ENCODE results near the gene GRAP. TPM values are rescaled to one million over a fixed set of nuclear protein-coding genes. Genes with fewer than 3 reads are reported as not detected.

Gene GRAP
- total and polyA plus RNA-seq, 2 donors: 4.2 to 4.5 TPM

Small RNA genes lying within 50 kb of the gene (small RNA-seq; reads per million reads assigned to genes)
- not detected for gene AC090286.3

Other genes starting within 250 kb of the GRAP start
- 47.2 TPM for gene PRPSAP2, start 188.8 kb downstream of the GRAP start, total RNA-seq
- gene PRPSAP2, start 188.8 kb downstream of the GRAP start, polyA plus RNA-seq: 19.2 TPM
- gene SLC5A10, start 94.8 kb downstream of the GRAP start, total RNA-seq: not detected
- 0.05 TPM for gene SLC5A10, start 94.8 kb downstream of the GRAP start, polyA plus RNA-seq
- 1.0 TPM for gene FAM83G, start 42.2 kb downstream of the GRAP start, total RNA-seq
- gene FAM83G, start 42.2 kb downstream of the GRAP start, polyA plus RNA-seq: 2.9 TPM
- gene GRAPL, start 80.6 kb upstream of the GRAP start, total RNA-seq: 2.6 TPM
- 1.2 TPM for gene GRAPL, start 80.6 kb upstream of the GRAP start, polyA plus RNA-seq
- 40.3 TPM for gene EPN2, start 190.4 kb upstream of the GRAP start, total RNA-seq
- 46.2 TPM for gene EPN2, start 190.4 kb upstream of the GRAP start, polyA plus RNA-seq

Measured in urinary bladder (tissue), 2 donors.